GM19035 (cell line): ENCODE data around the gene PREB.

Source experiments
- ATAC-seq: cut with Tn5 transposase; IDR thresholded peaks from one replicate; pipeline ENCODE4 v1.9.1; 2021; ENCODE audit not compliant: unreplicated experiment

Gene PREB

DNA sequence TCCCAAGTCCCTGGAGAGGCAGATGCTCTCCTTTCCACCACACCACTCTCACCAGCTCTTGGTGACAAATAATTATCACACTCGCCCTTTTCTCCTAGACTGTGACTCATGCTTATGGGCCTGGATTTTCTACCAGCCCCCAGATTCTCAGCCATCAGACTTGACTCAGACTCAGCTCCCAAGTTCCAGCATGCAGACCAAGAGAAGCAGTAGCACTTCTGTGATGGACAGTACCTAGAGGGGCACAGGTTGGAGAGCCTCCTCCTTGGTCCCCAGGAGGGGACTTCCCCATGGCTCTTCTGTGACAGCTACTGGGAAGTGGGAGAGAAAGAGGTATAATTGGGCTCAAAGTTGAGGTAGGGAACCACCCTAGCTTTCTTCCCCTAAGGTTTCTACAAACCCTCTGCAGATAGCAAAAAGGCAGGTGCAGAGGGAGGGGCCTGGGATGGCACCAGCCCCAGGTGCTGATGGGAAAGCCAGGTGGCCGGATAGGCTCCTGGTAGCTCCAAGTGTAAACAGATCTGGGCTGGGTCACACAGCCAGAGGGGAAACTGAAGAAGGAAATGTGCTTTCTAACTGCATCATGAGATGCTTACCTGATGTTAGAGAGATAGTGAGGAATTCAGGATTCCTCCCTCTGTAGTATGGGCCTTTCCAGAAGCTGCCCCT is 18.5 kb upstream of the PREB start:
- ATAC-seq = no peak

DNA sequence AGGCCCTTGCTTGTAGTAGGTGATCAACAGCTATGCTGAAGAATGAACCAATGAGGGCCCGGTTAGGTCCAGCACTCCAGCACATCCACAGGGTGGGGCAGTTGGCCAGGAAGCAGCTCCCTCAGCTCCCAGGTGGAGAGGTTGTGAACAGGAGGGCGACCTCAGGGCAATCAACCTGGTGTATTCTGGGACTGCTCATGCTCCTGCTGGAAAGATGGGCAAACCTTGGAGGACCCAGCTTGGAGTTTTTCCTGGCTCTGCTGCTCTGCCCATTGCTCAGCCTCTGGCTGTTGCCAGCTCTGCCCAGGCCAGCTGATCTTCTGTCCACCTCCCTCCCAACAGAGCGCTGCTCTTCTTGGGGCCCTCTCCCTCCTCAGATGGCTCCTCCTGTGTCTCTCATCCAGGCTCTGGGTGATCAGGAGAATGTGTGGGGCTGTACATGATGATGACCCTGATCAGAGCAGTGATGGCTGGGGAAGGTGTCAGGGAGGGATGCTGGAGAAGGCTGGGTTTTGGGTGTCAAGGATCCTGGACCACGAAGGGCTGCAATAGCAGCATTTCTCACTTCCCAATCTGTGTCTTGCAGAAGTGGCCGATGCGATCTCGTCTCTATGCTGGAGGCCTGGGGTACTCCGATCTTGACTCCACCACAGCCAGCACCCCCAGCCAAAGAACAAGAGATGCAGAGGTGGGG is 17.8 kb upstream of the PREB start:
- no peak for ATAC-seq

- no peak for ATAC-seq
These were observed 16.3 kb upstream of the PREB start for GRCh38 chr2:27150639-27151230.

GRCh38 chr2:27149570-27150405 is 15.4 kb upstream of the PREB start:
- ATAC-seq = no peak

DNA sequence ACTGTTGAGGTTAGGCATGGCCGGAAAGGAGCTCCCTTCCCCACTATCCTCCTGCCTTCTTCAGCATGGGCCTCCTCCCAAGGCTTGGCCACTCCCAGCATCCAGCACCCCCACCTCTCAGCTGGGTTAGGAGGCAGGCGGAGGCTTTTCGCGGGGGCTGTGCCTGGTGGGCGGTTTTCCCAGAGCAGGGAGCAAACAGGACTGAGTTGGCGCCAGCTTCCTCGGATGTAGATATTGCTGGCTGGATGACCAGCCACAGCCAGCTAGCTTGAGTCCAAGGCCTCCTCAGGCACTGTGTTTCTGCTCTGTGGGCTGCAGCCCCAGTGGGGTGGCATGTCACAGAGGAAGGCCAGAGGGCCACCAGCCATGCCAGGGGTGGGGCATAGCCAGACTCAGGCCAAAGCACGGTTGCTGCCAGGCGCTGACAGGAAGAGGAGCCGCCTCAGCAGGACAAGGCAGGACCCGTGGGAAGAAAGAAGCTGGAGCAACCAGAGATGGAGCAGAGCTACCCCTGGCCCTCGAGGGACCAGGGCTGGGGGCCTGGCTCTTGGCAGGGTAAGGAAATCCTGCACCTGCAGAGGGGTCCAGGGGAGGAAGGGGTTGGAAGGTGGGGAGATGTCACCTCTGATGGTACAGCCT is 14.5 kb upstream of the PREB start, which contains the start of gene TCF23:
TCF23 (plus strand) TSS at position 204 of the 639 bp plus-strand sequence; CDS start at position 334, 130 bp downstream.
- no peak for ATAC-seq

- no peak for ATAC-seq
These were observed 13.5 kb upstream of the PREB start for GRCh38 chr2:27147935-27148334.

DNA sequence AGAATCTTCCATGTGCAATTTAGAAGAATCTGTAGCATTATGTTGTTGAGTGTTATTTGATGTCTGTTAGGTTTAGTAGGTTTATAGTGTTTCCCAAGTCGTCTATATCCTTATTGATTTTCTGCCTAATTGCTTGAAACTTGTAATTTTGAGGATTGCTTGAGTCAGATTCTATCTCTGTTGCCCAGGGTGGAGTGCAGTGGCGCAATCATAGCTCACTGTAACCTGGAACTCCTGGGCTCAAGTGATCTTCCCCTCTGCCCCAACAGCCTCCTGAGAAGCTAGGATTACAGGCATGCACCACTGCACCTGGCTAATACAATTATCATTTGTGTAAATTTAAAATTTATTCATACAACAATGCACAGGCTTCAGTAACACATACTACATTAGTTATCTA is 11.2 kb upstream of the PREB start:
- no peak for ATAC-seq

GRCh38 chr2:27143285-27143684 is 8.8 kb upstream of the PREB start:
- no peak for ATAC-seq

DNA sequence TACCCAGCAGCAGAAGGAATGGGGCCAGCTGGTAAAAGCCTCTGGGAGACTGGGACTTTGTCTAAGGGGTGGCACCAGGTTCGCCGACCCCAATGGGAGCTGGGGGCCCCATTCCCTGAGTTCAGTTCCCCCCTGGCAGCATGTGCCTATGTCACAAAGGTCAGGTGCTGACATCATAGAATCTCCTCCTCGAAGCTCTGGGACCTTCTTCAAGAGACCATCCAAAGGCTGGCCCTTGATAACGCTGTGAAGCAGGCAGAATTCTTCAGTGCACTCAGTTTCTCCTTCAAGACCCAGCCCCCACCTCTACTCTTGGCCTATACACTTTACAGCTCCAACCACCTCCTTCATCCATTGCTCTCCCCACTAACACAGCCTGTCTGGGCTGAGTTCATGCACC is 4.9 kb upstream of the PREB start, which contains the start of gene PRR30:
PRR30 (minus strand) TSS at position 101 of the 400 bp plus-strand sequence. CDS start 1,081 bp downstream, outside the sequence.
- ATAC-seq = no peak

DNA sequence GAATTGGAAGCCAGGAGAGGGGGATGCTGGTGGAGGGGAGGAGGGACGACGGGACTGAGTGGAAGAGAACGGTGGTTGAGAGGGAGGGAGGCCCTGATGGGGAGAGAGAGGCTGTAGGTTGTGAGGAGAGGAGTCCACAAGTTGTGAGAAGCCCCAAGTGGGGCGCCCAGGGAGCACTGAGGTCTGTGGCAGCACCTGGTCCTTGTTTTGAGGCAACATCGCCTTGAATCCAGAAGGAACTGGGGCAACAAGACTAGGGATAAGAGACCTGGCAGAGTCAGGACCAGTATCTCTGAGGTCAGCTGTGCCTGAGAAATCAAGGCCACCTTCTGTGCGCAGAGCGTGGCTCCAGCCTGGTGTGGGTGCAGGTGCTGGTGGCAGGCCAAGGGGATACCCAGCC is 3.7 kb upstream of the PREB start:
- ATAC-seq = no peak

GRCh38 chr2:27137322-27137935 is 3.0 kb upstream of the PREB start:
- no peak for ATAC-seq

GRCh38 chr2:27136751-27137150 is 2.3 kb upstream of the PREB start:
- no peak for ATAC-seq

GRCh38 chr2:27135478-27135955 is 1.1 kb upstream of the PREB start:
- ATAC-seq = no peak

GRCh38 chr2:27134781-27135477 is 493 bp upstream of the PREB start:
- no peak for ATAC-seq

DNA sequence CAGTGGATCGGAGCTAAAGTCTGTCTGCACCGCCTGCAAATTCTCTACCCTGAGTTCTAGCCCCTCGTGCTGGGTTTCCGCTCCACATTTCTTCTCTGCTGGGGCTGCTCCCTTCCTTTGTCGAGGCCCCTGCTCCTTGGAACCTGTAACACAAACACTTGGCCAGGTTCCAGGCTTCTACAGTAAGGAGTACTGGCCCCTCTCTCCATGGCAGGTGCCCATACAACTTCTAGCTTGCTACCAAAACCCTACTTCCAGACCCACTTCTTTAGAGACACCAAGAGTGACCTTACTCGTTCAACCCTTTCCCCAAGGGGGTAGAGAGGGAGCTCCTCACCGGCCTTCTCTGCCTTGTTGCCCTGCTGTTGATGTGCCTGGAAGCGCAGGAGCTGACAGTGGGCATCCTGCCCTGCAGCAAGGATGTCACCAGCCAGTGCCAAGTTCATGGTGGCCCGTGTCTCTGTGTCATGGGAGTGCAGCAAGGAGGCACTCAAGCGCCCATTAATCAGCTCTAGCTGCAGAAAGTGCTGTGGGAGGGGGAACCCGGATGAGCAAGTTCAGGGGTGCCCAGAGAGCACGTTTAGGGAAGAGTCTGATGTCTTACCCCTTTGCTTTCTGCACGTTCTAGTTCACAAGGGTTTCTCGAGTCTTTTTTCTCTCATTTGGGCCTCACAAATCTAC is 1.1 kb downstream of the PREB start:
- ATAC-seq = no peak

DNA sequence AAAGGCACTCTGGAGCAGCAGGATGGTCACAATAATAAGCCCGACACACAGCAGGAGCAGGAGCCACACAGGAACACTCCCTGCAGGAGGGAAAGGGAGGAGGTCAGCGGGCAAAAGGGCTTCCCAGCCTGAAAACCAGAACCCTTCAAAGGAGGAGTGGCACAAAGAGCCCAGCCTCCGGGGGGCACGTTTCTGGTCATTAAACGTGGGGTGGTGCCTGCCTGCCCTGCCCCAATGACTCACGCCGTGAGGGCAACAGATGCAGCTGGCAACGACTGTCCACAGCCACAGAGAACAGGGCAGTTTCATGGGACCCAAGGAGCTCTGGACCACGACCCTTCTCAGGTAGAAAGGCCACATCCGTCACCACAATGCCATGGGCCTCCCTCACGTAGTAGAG is 3.0 kb downstream of the PREB start:
- no peak for ATAC-seq

DNA sequence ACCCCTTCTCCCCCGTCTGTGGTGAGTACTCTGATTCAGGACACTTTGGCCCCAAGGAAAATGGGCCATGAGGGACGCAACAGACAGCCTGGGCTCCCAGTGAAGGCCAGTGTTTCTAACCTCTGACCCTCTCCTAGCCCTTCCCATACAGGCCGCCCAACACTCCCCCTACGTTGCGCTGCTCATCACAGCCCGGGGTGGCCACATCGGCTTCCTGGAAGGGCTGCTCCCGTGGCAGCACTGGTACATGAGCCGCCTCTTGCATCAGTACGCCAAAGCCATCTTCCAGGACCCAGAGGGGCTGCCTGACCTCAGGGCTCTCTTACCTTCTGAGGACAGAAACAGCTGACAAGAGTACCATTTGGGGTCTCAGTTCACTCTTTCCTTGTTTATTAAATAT is 4.0 kb downstream of the PREB start:
- no peak for ATAC-seq

GRCh38 chr2:27128668-27129571 is 5.5 kb downstream of the PREB start:
- ATAC-seq = no peak
